ENCODE data around the gene PNPLA8.
"Not testable (repeated sequence)": the region's sequence is repeated elsewhere in the genome, so short reads cannot be mapped to it uniquely, and the experiment has no call there.

Gene PNPLA8

GRCh38 chr7:108565987-108566386, 40.1 kb upstream of the PNPLA8 start:
- TF ChIP-seq CTCF (IDR thresholded peaks at IDR 0.05; ENCODE audit: low read depth, low read length, missing control alignments), result no peak
- DNase-seq (ENCODE audit: extremely low read depth, low read depth), result no peak
- H3K4me3 ChIP-seq (replicated peaks; ENCODE audit: low read depth, low read length), result no peak overlapping the region

GRCh38 chr7:108561047-108561619, 35.2 kb upstream of the PNPLA8 start:
- DNase-seq (ENCODE audit: extremely low read depth, low read depth), result no peak
- TF ChIP-seq CTCF (IDR thresholded peaks at IDR 0.05; ENCODE audit: low read depth, low read length, missing control alignments), result no peak
- H3K4me3 ChIP-seq (replicated peaks; ENCODE audit: low read depth, low read length), result no peak overlapping the region

- no peak for DNase-seq (ENCODE audit: extremely low read depth, low read depth)
- TF ChIP-seq CTCF (IDR thresholded peaks at IDR 0.05; ENCODE audit: low read depth, low read length, missing control alignments), result no peak
- no peak overlapping the region for H3K4me3 ChIP-seq (replicated peaks; ENCODE audit: low read depth, low read length)
Measured at GRCh38 chr7:108559253-108559652, 33.3 kb upstream of the PNPLA8 start.

- no peak for TF ChIP-seq CTCF (IDR thresholded peaks at IDR 0.05; ENCODE audit: low read depth, low read length, missing control alignments)
- no peak overlapping the region for H3K4me3 ChIP-seq (replicated peaks; ENCODE audit: low read depth, low read length)
- no peak for DNase-seq (ENCODE audit: extremely low read depth, low read depth)
Measured at GRCh38 chr7:108557617-108558016, 31.7 kb upstream of the PNPLA8 start.

GRCh38 chr7:108557191-108557590, 31.3 kb upstream of the PNPLA8 start:
- no peak for TF ChIP-seq CTCF (IDR thresholded peaks at IDR 0.05; ENCODE audit: low read depth, low read length, missing control alignments)
- no peak for DNase-seq (ENCODE audit: extremely low read depth, low read depth)
- H3K4me3 ChIP-seq (replicated peaks; ENCODE audit: low read depth, low read length), result no peak overlapping the region

- DNase-seq (ENCODE audit: extremely low read depth, low read depth); H3K4me3 ChIP-seq (replicated peaks; ENCODE audit: low read depth, low read length): not testable (repeated sequence)
Measured at GRCh38 chr7:108556665-108557064, 30.7 kb upstream of the PNPLA8 start.

GRCh38 chr7:108548141-108548896, 22.4 kb upstream of the PNPLA8 start:
- not testable (repeated sequence) for H3K4me3 ChIP-seq (replicated peaks; ENCODE audit: low read depth, low read length); DNase-seq (ENCODE audit: extremely low read depth, low read depth)

GRCh38 chr7:108541478-108541877, 15.5 kb upstream of the PNPLA8 start:
- TF ChIP-seq CTCF (IDR thresholded peaks at IDR 0.05; ENCODE audit: low read depth, low read length, missing control alignments), result no peak
- H3K4me3 ChIP-seq (replicated peaks; ENCODE audit: low read depth, low read length), result no peak overlapping the region
- DNase-seq (ENCODE audit: extremely low read depth, low read depth), result no peak

GRCh38 chr7:108538685-108539084, 12.8 kb upstream of the PNPLA8 start:
- not testable (repeated sequence) for DNase-seq (ENCODE audit: extremely low read depth, low read depth); H3K4me3 ChIP-seq (replicated peaks; ENCODE audit: low read depth, low read length)

- DNase-seq (ENCODE audit: extremely low read depth, low read depth), result not testable (repeated sequence)
Measured at GRCh38 chr7:108538236-108538635, 12.3 kb upstream of the PNPLA8 start.

More at GRCh38 chr7:108538236-108538635, 12.3 kb upstream of the PNPLA8 start:
- H3K4me3 ChIP-seq (replicated peaks; ENCODE audit: low read depth, low read length), result not testable (repeated sequence)
